Testis (tissue), 2 donors: ENCODE results near the gene CEMIP2.

Experiments used
- CTCF ChIP-seq, 3 experiments: fragments of 450-650 bp in 2 of 3; fragments of 200-600 bp in 1 of 3; sonication (generic) in 1 of 3; IDR thresholded peaks; one replicate each; pipeline ENCODE4 v1.5.1; 2016 to 2019; ENCODE audit warnings: antibody characterized with exemption in 3 of 3, mild to moderate bottlenecking in 2 of 3, moderate library complexity in 1 of 3
- POLR2A ChIP-seq: fragments of 450-650 bp; IDR thresholded peaks from one replicate; pipeline ENCODE4 v1.6.1; 2017; ENCODE audit warnings: antibody characterized with exemption, mild to moderate bottlenecking, moderate library complexity

DNA sequence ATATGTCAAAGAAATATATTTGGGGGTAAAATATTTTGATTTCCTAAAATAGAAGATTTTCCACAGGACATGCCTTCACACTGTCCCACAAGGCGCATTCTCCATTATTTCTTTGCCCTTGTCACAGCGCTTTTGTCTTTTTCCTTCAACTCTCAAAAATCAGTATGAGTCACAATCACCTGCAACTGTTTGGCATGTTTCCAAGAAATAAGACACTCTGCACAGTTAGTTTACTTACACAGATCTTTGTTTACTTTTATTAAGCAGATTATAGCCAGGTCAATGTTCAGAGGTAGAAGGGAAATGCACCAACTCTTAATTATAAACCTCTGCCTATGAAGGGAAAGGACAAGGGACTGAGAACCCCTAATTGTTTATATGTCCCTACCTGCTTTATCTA is 9.5 kb downstream of the CEMIP2 start:
- TF ChIP-seq CTCF (IDR thresholded peaks at IDR 0.05) (no peak), POLR2A (no peak)
